Measurements from ENCODE around the gene HSCB. TPM values are rescaled to one million over a fixed set of nuclear protein-coding genes. Genes with fewer than 3 reads are reported as not detected.

HSCB gene
- total RNA-seq, 1 experiment from 2014 or later: 22.5 TPM

DNA sequence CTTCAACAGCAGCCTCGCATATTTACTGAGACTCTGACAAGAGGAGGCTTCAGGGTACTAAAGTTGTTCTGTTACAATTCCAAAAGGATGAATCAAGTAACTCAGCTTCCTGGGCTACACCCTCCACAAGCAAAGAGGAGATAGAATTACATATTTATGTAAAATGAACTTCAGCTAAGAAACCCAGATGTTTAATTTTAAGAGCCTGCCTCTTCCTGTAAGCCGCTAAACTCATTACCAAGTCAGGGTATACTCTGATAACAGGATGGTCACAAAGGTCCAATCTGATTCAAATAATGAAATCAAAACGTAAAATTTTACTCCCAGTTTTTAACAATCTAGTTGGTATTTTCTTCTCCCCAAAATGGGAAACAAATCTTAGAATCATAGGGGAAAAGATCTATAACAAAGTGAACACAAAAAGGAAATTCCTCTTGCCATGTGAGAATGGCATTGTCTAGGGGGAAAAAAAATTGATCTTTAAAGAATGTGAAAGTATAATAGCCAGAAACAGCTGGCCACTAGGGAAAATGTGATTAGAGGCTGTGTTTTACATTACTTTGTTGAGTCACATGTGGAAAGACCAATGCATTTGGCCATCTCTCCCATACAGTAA lies 31.2 kb upstream of the HSCB start:
- Histone ChIP-seq H3K9me3 (ENCODE audit: low read depth, low read length, poor library complexity, severe bottlenecking) (no peaks in the 10 kb centered on the region), H3K27me3 (replicated peaks; ENCODE audit: insufficient read depth, low read depth, low read length, poor library complexity) (no peaks in the 10 kb centered on the region), H3K4me1 (ENCODE audit: insufficient read depth, low read length, poor library complexity, severe bottlenecking) (peaks cover 35% of the 10 kb centered on the region), H3K36me3 (ENCODE audit: insufficient read depth, low read length, poor library complexity, severe bottlenecking) (peaks cover 21% of the 10 kb centered on the region), H3K4me3 (ENCODE audit: low read depth, low read length, poor library complexity, severe bottlenecking) (no peak overlapping the region), H3K27ac (ENCODE audit: low read depth, low read length, poor library complexity, severe bottlenecking) (peak overlapping the region; percentile 79)
- DNase-seq (ENCODE audit: low spot score): peak; percentile 58
- no TSS peak for BruUV-seq (replicated peaks)
- no peak for TF ChIP-seq EZH2 (IDR thresholded peaks at IDR 0.05; ENCODE audit: borderline replicate concordance, low read depth, low read length, poor library complexity, severe bottlenecking)
- TF ChIP-seq, protein P1, sequence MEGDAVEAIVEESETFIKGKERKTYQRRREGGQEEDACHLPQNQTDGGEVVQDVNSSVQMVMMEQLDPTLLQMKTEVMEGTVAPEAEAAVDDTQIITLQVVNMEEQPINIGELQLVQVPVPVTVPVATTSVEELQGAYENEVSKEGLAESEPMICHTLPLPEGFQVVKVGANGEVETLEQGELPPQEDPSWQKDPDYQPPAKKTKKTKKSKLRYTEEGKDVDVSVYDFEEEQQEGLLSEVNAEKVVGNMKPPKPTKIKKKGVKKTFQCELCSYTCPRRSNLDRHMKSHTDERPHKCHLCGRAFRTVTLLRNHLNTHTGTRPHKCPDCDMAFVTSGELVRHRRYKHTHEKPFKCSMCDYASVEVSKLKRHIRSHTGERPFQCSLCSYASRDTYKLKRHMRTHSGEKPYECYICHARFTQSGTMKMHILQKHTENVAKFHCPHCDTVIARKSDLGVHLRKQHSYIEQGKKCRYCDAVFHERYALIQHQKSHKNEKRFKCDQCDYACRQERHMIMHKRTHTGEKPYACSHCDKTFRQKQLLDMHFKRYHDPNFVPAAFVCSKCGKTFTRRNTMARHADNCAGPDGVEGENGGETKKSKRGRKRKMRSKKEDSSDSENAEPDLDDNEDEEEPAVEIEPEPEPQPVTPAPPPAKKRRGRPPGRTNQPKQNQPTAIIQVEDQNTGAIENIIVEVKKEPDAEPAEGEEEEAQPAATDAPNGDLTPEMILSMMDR (conservative IDR thresholded peaks at IDR 0.05; ENCODE audit: low read depth, low read length): no peak
- intact Hi-C loops (cut with micrococcal nuclease; ENCODE audit: unreplicated experiment): no loop called here
- CTCF ChIA-PET: no interaction called here
- POLR2A ChIA-PET (ENCODE audit: low non-redundant PET): no interaction called here

DNA sequence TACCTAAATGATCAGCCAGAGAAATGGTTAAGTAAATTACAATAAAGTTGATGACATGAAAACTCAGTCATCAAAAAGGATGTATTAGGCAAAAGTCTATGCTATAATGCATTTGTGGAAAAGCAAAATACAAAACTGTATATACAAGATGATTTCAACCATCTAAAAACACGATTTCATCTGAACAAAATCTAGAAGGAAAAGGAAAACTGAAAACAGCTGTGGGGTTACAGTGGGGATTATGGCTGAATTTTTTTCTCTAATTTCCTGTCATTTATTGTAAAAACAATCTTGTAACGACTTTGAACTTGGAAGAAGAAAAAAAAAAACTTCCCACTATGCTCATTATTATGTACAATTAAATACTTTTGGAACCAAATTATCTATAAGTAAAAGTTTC lies 30.5 kb upstream of the HSCB start:
- Histone ChIP-seq H3K27me3 (replicated peaks; ENCODE audit: insufficient read depth, low read depth, low read length, poor library complexity) (no peaks in the 10 kb centered on the region), H3K36me3 (ENCODE audit: insufficient read depth, low read length, poor library complexity, severe bottlenecking) (peaks cover 21% of the 10 kb centered on the region), H3K4me1 (ENCODE audit: insufficient read depth, low read length, poor library complexity, severe bottlenecking) (peaks cover 35% of the 10 kb centered on the region), H3K4me3 (ENCODE audit: low read depth, low read length, poor library complexity, severe bottlenecking) (no peak overlapping the region), H3K9me3 (ENCODE audit: low read depth, low read length, poor library complexity, severe bottlenecking) (no peaks in the 10 kb centered on the region), H3K27ac (ENCODE audit: low read depth, low read length, poor library complexity, severe bottlenecking) (peak overlapping the region; percentile 79)
- no peak for DNase-seq (ENCODE audit: low spot score)
- intact Hi-C loops (cut with micrococcal nuclease; ENCODE audit: unreplicated experiment): no loop called here
- no TSS peak for BruUV-seq (replicated peaks)
- no peak for TF ChIP-seq EZH2 (IDR thresholded peaks at IDR 0.05; ENCODE audit: borderline replicate concordance, low read depth, low read length, poor library complexity, severe bottlenecking)
- TF ChIP-seq, protein P1 (conservative IDR thresholded peaks at IDR 0.05; ENCODE audit: low read depth, low read length): no peak
- ChIA-PET CTCF (no interaction called here), POLR2A (ENCODE audit: low non-redundant PET) (no interaction called here)

DNA sequence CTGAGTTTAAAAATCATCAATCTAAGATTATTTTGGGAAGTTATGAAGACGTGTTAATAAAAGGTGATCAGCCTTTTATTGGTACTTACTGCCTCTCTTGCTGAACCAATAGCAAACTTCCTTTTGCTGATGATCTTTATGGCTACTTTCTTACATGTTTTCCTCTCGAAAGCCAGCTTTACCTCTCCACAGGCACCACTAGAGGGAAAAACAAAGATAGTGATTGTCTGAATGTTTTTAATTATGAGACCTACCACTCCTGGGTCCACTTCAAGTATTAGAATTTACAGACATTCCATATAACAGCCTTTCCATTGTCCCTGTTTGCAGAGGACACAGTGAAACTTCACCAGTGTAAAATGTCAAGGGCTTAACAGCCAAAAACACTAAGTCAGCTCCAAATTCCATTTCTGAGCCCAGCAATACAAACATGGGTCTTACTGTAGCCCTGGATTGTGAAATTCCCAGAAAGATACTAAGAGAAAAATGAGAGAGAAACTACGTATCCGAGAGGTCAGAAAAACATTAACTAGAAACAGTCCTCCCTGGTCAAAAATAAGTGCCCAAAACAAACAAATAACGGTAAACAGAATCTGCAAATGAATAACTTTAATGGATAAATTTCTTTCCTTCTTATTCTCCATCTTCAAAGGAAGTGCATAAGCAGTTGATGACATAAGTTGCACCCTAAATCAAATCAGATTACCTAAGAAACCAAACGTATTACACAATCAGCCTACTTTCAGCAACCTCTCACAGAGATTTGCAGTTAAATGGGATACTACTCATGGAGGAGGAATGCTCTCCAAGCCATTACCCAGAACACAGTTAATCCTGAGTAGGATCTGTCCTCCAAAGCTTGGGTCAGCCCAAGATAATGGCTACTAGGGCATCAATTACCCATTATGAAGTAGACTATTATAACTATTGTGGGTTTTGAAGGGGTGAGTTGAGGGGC lies 29.7 kb upstream of the HSCB start:
- Histone ChIP-seq H3K4me1 (ENCODE audit: insufficient read depth, low read length, poor library complexity, severe bottlenecking) (peaks cover 35% of the 10 kb centered on the region), H3K36me3 (ENCODE audit: insufficient read depth, low read length, poor library complexity, severe bottlenecking) (peaks cover 21% of the 10 kb centered on the region), H3K27ac (ENCODE audit: low read depth, low read length, poor library complexity, severe bottlenecking) (peak overlapping the region; percentile 79), H3K9me3 (ENCODE audit: low read depth, low read length, poor library complexity, severe bottlenecking) (no peaks in the 10 kb centered on the region), H3K4me3 (ENCODE audit: low read depth, low read length, poor library complexity, severe bottlenecking) (no peak overlapping the region), H3K27me3 (replicated peaks; ENCODE audit: insufficient read depth, low read depth, low read length, poor library complexity) (no peaks in the 10 kb centered on the region)
- TF ChIP-seq, protein P1 (conservative IDR thresholded peaks at IDR 0.05; ENCODE audit: low read depth, low read length): no peak
- TF ChIP-seq EZH2 (IDR thresholded peaks at IDR 0.05; ENCODE audit: borderline replicate concordance, low read depth, low read length, poor library complexity, severe bottlenecking): no peak
- intact Hi-C loops (cut with micrococcal nuclease; ENCODE audit: unreplicated experiment): no loop called here
- BruUV-seq (replicated peaks): TSS peak; percentile 24
- CTCF ChIA-PET: no interaction called here
- peak; percentile 81 for DNase-seq (ENCODE audit: low spot score)
- POLR2A ChIA-PET (ENCODE audit: low non-redundant PET): interaction anchor here (0.6 kb wide), 1 partner anchor 41 kb away, joined by 5 read pairs; no protein-coding TSS in a partner anchor
